IMR-90 (cell line): ENCODE data around the gene RIT1. TPM values are rescaled to one million over a fixed set of nuclear protein-coding genes. Genes with fewer than 3 reads are reported as not detected.

Experiments
- ATAC-seq: fragments of 200-7000 bp; cut with Tn5 transposase; 2 replicates; pipeline ENCODE4 v1.9.1; 2020; ENCODE audit warnings: low read depth, mild to moderate bottlenecking, moderate library complexity
- BruUV-seq: library from RNA; stranded (reverse); fragments of 400-500 nt; replicated peaks from 2 replicates; lab custom pipeline; 2021; lab: Mats Ljungman, UMichigan
- CTCF ChIA-PET: fragments of 300-600 bp; formaldehyde crosslinking; extraction: SDS; loops from one replicate; lab custom pipeline; 2021; ENCODE audit warnings: antibody characterized with exemption; lab: Yijun Ruan, JAX
- POLR2A ChIA-PET: fragments of 300-600 bp; sonication (Branson Sonifier 250); formaldehyde crosslinking; loops from one replicate; lab custom pipeline; 2022; ENCODE audit warnings: antibody characterized with exemption; ENCODE audit not compliant: unreplicated experiment; lab: Charles Lee
- DNase-seq: peaks from one replicate; pipeline ENCODE4 v3.0.0; 2013
- H2AFZ ChIP-seq: replicated peaks from 2 replicates; pipeline ENCODE3; 2013; ENCODE audit warnings: low read length, mild to moderate bottlenecking; ENCODE audit not compliant: poor library complexity
- H2AK5ac ChIP-seq: 2 replicates; pipeline ENCODE4 v1.6.1; 2013; ENCODE audit warnings: low read depth, low read length, inconsistent platforms
- H2AK9ac ChIP-seq: replicated peaks from 2 replicates; pipeline ENCODE3; 2013; ENCODE audit warnings: mild to moderate bottlenecking, low read depth, low read length, moderate library complexity; ENCODE audit not compliant: poor library complexity
- H2BK120ac ChIP-seq: 2 replicates; pipeline ENCODE4 v1.6.1; 2013; ENCODE audit warnings: low read depth, low read length, inconsistent platforms
- H2BK15ac ChIP-seq: 3 replicates; pipeline ENCODE4 v1.6.1; 2013; ENCODE audit warnings: low read depth, low read length, inconsistent platforms
- H2BK20ac ChIP-seq: 2 replicates; pipeline ENCODE4 v1.6.1; 2013; ENCODE audit warnings: low read depth, mild to moderate bottlenecking, inconsistent platforms, low read length, moderate library complexity
- H2BK5ac ChIP-seq: 2 replicates; pipeline ENCODE4 v1.6.1; 2013; ENCODE audit warnings: mild to moderate bottlenecking, low read depth, low read length, inconsistent platforms; ENCODE audit not compliant: poor library complexity, severe bottlenecking
- H3K14ac ChIP-seq: replicated peaks from 2 replicates; pipeline ENCODE4 v1.6.1; 2013; ENCODE audit warnings: low read depth, low read length, inconsistent platforms
- H3K18ac ChIP-seq: 2 replicates; pipeline ENCODE4 v1.6.1; 2013; ENCODE audit warnings: low read depth, low read length, control low read depth
- H3K23ac ChIP-seq: 2 replicates; pipeline ENCODE4 v1.6.1; 2013; ENCODE audit warnings: low read depth, low read length, inconsistent platforms
- H3K27ac ChIP-seq: 2 replicates; pipeline ENCODE4 v1.5.1; 2013; ENCODE audit warnings: mild to moderate bottlenecking, control low read depth, low read length; ENCODE audit not compliant: insufficient read depth
- H3K27me3 ChIP-seq: 2 replicates; pipeline ENCODE4 v1.6.1; 2013; ENCODE audit warnings: low read length; ENCODE audit not compliant: control insufficient read depth, insufficient read depth
- H3K36me3 ChIP-seq: 2 replicates; pipeline ENCODE4 v1.6.1; 2013; ENCODE audit warnings: low read length, mixed read lengths; ENCODE audit not compliant: control insufficient read depth, insufficient read depth
- H3K4ac ChIP-seq: 2 replicates; pipeline ENCODE4 v1.6.1; 2013; ENCODE audit warnings: low read depth, low read length, inconsistent platforms
- H3K4me1 ChIP-seq: 2 replicates; pipeline ENCODE4 v1.6.1; 2013; ENCODE audit warnings: low read length, mixed read lengths; ENCODE audit not compliant: control insufficient read depth, insufficient read depth
- H3K4me2 ChIP-seq: 2 replicates; pipeline ENCODE4 v1.6.1; 2013; ENCODE audit warnings: low read depth, mild to moderate bottlenecking, control low read depth, low read length, moderate library complexity
- H3K4me3 ChIP-seq: 2 replicates; pipeline ENCODE4 v1.5.1; 2013; ENCODE audit warnings: low read depth, mild to moderate bottlenecking, control low read depth, low read length, moderate library complexity; ENCODE audit not compliant: insufficient read depth
- H3K56ac ChIP-seq: 2 replicates; pipeline ENCODE4 v1.6.1; 2013; ENCODE audit warnings: low read length, inconsistent platforms; ENCODE audit not compliant: insufficient read depth; ENCODE audit errors: extremely low read depth
- H3K79me1 ChIP-seq, 2 experiments: 2 replicates each; pipeline ENCODE4 v1.6.1; 2013; ENCODE audit warnings: low read length in 2 of 2, inconsistent platforms in 1 of 2, low read depth in 1 of 2
- H3K9ac ChIP-seq: 2 replicates; pipeline ENCODE4 v1.6.1; 2013; ENCODE audit warnings: low read depth, low read length, control low read depth
- H3K9me1 ChIP-seq: 2 replicates; pipeline ENCODE4 v1.6.1; 2013; ENCODE audit warnings: low read length, inconsistent platforms; ENCODE audit not compliant: insufficient read depth
- H3K9me3 ChIP-seq: 2 replicates; pipeline ENCODE4 v1.6.1; 2013; ENCODE audit warnings: low read length; ENCODE audit not compliant: control insufficient read depth, insufficient read depth
- H4K20me1 ChIP-seq: 2 replicates; pipeline ENCODE4 v1.6.1; 2013; ENCODE audit warnings: low read length, inconsistent platforms; ENCODE audit not compliant: insufficient read depth
- H4K5ac ChIP-seq: 2 replicates; pipeline ENCODE4 v1.6.1; 2013; ENCODE audit warnings: mild to moderate bottlenecking, low read depth, low read length, control low read depth
- H4K8ac ChIP-seq, 2 experiments: 2 replicates each; pipeline ENCODE4 v1.6.1; 2013; ENCODE audit warnings: low read depth in 2 of 2, low read length in 2 of 2, control low read depth in 1 of 2, inconsistent platforms in 1 of 2
- H4K91ac ChIP-seq: 2 replicates; pipeline ENCODE4 v1.6.1; 2013; ENCODE audit warnings: low read depth, low read length, inconsistent platforms; ENCODE audit not compliant: insufficient read depth
- CEBPB ChIP-seq: IDR thresholded peaks from 2 replicates; pipeline ENCODE4 v1.6.1; 2012; ENCODE audit warnings: low read depth, low read length, improper control_type of control experiment
- MAFK ChIP-seq: IDR thresholded peaks from 2 replicates; pipeline ENCODE4 v1.6.1; 2012; ENCODE audit warnings: low read depth, low read length, improper control_type of control experiment
- POLR2A ChIP-seq: IDR thresholded peaks from 2 replicates; pipeline ENCODE4 v1.6.1; 2012; ENCODE audit warnings: mild to moderate bottlenecking, low read depth, low read length
- WGBS, 2 experiments: methylation state at CpG; one replicate each; pipeline versions ENCODE4 v1.1.5 to v1.1.7; 2013; ENCODE audit warnings: missing lambda C conversion rate in 2 of 2; ENCODE audit not compliant: insufficient read length in 1 of 2; ENCODE audit errors: extremely low coverage in 2 of 2; 5-methylcytosine and 5-hydroxymethylcytosine counted together
- dilution Hi-C: fragments of 300-500 bp; cut with HindIII; formaldehyde crosslinking; loops from one replicate; pipeline ENCODE4 v1.14.3; 2018; ENCODE audit warnings: low sequenced_read_pairs; ENCODE audit not compliant: unreplicated experiment
- in situ Hi-C: fragments of 300-500 bp; cut with MboI; formaldehyde crosslinking; loops from 3 replicates; pipeline ENCODE4 v1.14.3; 2019; ENCODE audit warnings: low sequenced_read_pairs, inconsistent platforms, mixed read lengths
- intact Hi-C: fragments of 100-400 bp; cut with micrococcal nuclease; formaldehyde crosslinking; loops from 2 replicates; pipeline ENCODE4 v1.10.0; 2022
- polyA plus RNA-seq, 3 experiments: library from polyadenylated mRNA; depleted of rRNA; stranded (reverse); fragments of >200 nt; gene quantifications; 2 replicates each; pipeline ENCODE4 v1.2.3, GENCODE V29; 2012; ENCODE audit warnings: low replicate concordance in 1 of 3
- total RNA-seq: library from RNA; depleted of rRNA; stranded (reverse); fragments of >200 nt; gene quantifications from 2 replicates; pipeline ENCODE4 v1.2.3, GENCODE V29; 2012

Gene RIT1
- total and polyA plus RNA-seq, 2 of the 4 experiments (the other 2 are of a cell fraction), result 29.6 to 46.8 TPM

DNA sequence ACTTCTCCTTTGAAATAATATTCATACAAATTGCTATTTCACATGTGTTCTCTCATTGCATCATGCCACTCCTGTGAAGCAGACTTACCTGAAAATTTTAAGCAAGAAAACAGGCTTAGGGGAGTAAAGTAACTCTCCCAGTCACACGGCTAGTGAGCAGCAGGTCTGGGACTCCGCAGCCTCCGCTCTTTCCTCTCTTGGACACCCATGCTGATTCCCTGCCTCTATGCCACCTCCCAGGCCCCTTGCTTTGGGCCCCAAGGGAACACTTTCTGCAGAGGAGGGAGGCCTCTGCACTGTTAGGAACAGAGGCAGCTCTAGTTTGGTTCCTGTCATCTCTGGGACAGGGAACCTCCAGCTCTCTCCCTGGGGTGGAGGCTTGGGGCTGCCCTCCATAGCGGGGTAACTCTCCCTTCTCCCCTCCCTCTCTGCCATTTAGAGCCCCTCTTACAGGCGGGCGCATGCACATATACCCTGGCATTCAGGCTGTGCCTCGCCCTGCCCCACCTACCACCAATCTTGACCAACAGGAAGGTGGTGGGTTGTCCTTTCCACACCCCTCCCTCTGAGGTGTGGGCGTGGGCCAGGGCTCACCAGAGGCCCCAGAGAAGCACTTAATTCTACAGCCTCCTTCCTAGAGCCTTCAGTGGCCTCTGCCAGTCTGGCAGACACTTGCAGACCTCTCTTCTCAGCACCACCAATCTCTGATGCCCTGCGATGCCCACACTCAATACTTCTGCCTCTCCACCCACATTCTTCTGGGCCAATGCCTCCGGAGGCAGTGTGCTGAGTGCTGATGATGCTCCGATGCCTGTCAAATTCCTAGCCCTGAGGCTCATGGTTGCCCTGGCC is 30.1 kb upstream of the RIT1 start, which contains the start of gene RXFP4:
RXFP4 (plus strand) TSS at position 646 of the 852 bp plus-strand sequence; CDS start at position 718, 72 bp downstream.
- peak within 1 kb of the TSS; percentile 36 for H4K5ac ChIP-seq
- dilution Hi-C loops (no loop called here), in situ Hi-C loops (no loop called here), intact Hi-C loops (loop anchor here (5.0 kb wide), 1 partner anchor 36 kb away; the partner anchor contains the start of gene ARHGEF2)
- H3K9ac ChIP-seq, result no peak within 1 kb of the TSS
- ChIA-PET POLR2A (no interaction called here), CTCF (interaction anchor here (0.9 kb wide), 1 partner anchor 48 kb away, joined by 3 read pairs; no protein-coding TSS in a partner anchor)
- WGBS, 2 experiments, result no CpG with 5 or more reads among the region's 11 CpGs
- peaks cover 19% of the 10 kb centered on the region; the same call in 1 of the 2 replicates for H4K20me1 ChIP-seq
- peaks cover 10% of the 10 kb centered on the region; the same call in 1 of the 2 replicates for H3K9me1 ChIP-seq
- H2AK5ac ChIP-seq, result peak within 1 kb of the TSS; percentile 50; the same call in 1 of the 2 replicates
- H4K8ac ChIP-seq, result peak within 1 kb of the TSS; percentile 81 to 85
- peak within 1 kb of the TSS; percentile 29; the same call in 1 of the 2 replicates for H2BK20ac ChIP-seq
- no peak within 1 kb of the TSS for H3K4me2 ChIP-seq
- H3K23ac ChIP-seq, result no peak within 1 kb of the TSS
- no peak for DNase-seq
- H3K4me3 ChIP-seq, result no peak within 1 kb of the TSS
- peak within 1 kb of the TSS; percentile 39 for H4K91ac ChIP-seq
- peak within 1 kb of the TSS; percentile 50; the same call in 1 of the 2 replicates for H3K14ac ChIP-seq
- ATAC-seq, result peak; percentile 12
- no peak within 1 kb of the TSS for H3K18ac ChIP-seq
- peak within 1 kb of the TSS; percentile 74; the same call in 1 of the 3 replicates for H2BK15ac ChIP-seq
- TF ChIP-seq MAFK (no peak), CEBPB (peak; percentile 31; the same call in 1 of the 2 replicates), POLR2A (0 out of 2 replicates have a peak, but pooled peaks have one; percentile 24)
- 0 out of 2 replicates have a peak within 1 kb of the TSS, but pooled peaks have one; percentile 8 for H3K56ac ChIP-seq
- peak within 1 kb of the TSS; percentile 76 for H3K4ac ChIP-seq
- 0 out of 2 replicates have a peak within 1 kb of the TSS, but pooled peaks have one; percentile 0 for H3K27ac ChIP-seq
- no TSS peak for BruUV-seq
- no peaks in the 10 kb centered on the region for H3K9me3 ChIP-seq
- peak within 1 kb of the TSS; percentile 78 for H2BK120ac ChIP-seq
- H2BK5ac ChIP-seq, result no peak within 1 kb of the TSS
- H2AK9ac ChIP-seq, result peak within 1 kb of the TSS; percentile 81
- peaks cover 0 to 14% of the 10 kb centered on the region in 2 experiments; a peak in 2 of 4 replicates for H3K79me1 ChIP-seq
- peaks cover 8% of the 10 kb centered on the region for H3K36me3 ChIP-seq
- H3K4me1 ChIP-seq, result peaks cover 11% of the 10 kb centered on the region
- no peaks in the 10 kb centered on the region for H3K27me3 ChIP-seq
- H2AFZ ChIP-seq, result peak within 1 kb of the TSS; percentile 88
